IPS DF 6.9 (cell line): Measurements from ENCODE around the gene LUZP1.
"Not testable (repeated sequence)": the region's sequence is repeated elsewhere in the genome, so short reads cannot be mapped to it uniquely, and the experiment has no call there.

Experiments used
- DNase-seq: peaks from one replicate; pipeline ENCODE4 v3.0.0-alpha.2; 2013; ENCODE audit warnings: low read depth, low spot score
- H3K27ac ChIP-seq: one replicate; pipeline ENCODE4 v1.5.1; 2013; ENCODE audit warnings: low read length, control low read depth
- H3K27me3 ChIP-seq: 2 replicates; pipeline ENCODE4 v1.6.1; 2013; ENCODE audit warnings: mild to moderate bottlenecking, low read length; ENCODE audit not compliant: control insufficient read depth, insufficient read depth
- H3K36me3 ChIP-seq: 2 replicates; pipeline ENCODE4 v1.6.1; 2013; ENCODE audit warnings: low read length; ENCODE audit not compliant: control insufficient read depth, insufficient read depth
- H3K4me1 ChIP-seq: 2 replicates; pipeline ENCODE4 v1.6.1; 2013; ENCODE audit warnings: low read length; ENCODE audit not compliant: control insufficient read depth, insufficient read depth
- H3K4me3 ChIP-seq: 2 replicates; pipeline ENCODE4 v1.5.1; 2013; ENCODE audit warnings: mild to moderate bottlenecking, low read length
- H3K9me3 ChIP-seq: 2 replicates; pipeline ENCODE4 v1.6.1; 2013; ENCODE audit warnings: low read length, inconsistent platforms; ENCODE audit not compliant: control insufficient read depth, insufficient read depth
- WGBS: extraction: QIAGEN DNeasy Blood & Tissue Kit; methylation state at CpG from one replicate; pipeline ENCODE4 v1.1.7; 2013; ENCODE audit warnings: mixed read lengths, missing lambda C conversion rate; ENCODE audit not compliant: insufficient read length, insufficient coverage; 5-methylcytosine and 5-hydroxymethylcytosine counted together

The LUZP1 gene

DNA sequence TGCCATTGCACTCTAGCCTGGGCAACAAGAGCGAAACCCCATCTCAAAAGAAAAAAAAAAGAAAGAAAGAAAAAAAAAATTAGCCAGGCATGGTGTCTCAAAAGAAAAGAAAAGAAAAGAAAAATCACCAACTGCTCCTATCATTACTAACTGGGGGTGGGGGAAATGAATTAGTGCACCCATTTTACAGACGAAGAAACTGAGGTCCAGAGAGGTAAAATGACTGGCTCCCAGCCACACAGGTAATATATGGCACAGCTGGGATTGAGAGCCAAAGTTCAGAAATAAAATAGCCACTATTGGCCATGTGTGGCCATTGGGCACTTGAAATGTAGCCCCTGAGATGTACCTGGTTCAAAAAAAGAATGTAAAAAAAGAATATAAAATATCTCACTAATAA lies 39.9 kb upstream of the LUZP1 start:
- Histone ChIP-seq H3K36me3 (no peaks in the 10 kb centered on the region), H3K4me1 (no peaks in the 10 kb centered on the region), H3K27ac (no peak overlapping the region), H3K27me3 (no peaks in the 10 kb centered on the region), H3K4me3 (no peak overlapping the region), H3K9me3 (no peaks in the 10 kb centered on the region)
- no CpG with 5 or more reads among the region's 2 CpGs for WGBS
- no peak for DNase-seq

- H3K9me3 ChIP-seq, H3K36me3 ChIP-seq, H3K27ac ChIP-seq, H3K4me3 ChIP-seq, DNase-seq, H3K4me1 ChIP-seq, H3K27me3 ChIP-seq: not testable (repeated sequence)
- WGBS = no CpG with 5 or more reads among the region's 8 CpGs
Measured at GRCh38 chr1:23207733-23208132, 39.1 kb upstream of the LUZP1 start.

DNA sequence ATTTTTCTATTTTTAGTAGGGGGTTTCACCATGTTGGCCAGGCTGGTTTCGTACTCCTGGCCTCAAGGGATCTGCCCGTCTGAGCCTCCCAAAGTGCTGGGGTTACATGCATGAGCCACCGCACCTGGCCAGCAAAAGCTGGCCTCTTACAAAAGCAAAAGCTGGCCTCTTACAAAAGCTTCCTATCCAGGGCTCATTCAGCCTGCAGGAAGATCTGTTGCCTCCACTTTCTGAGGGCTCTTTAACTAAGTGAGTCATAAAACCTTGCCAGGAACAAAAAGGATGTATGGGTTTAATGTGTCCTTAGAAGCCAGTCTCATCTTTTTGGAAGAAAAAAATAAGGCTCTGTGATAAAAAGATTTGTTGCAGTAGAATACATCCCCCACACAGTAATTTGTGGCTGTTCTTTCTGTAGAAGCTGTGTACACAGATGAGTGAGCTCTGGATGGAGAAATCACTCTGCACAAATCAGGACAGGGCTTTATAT lies 33.6 kb upstream of the LUZP1 start:
- H3K36me3 ChIP-seq = no peaks in the 10 kb centered on the region
- no peaks in the 10 kb centered on the region for H3K9me3 ChIP-seq
- no peak overlapping the region for H3K4me3 ChIP-seq
- no peak overlapping the region for H3K27ac ChIP-seq
- H3K27me3 ChIP-seq = no peaks in the 10 kb centered on the region
- no peak for DNase-seq
- no peaks in the 10 kb centered on the region for H3K4me1 ChIP-seq
- WGBS = no CpG with 5 or more reads among the region's 3 CpGs

DNA sequence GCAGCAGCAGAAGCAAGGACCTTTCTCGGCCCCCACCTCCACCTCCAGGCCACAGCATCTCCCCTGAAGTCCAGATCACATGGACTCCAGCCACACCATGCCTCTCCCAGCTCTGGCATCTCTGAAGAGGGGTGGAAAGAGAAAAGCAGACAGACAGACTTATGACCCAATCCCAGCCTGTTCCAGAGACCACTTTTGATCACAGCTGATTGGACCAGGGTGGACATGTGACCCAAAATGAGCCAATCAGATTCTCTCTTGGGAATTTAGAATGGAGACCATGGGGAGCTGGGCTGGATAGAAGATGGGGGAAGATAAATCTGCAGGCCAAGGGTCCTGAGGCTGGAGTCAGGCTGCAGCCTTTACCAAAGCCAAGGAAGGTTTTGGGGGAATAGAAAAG lies 32.2 kb upstream of the LUZP1 start:
- H3K27me3 ChIP-seq = no peaks in the 10 kb centered on the region
- no peaks in the 10 kb centered on the region for H3K9me3 ChIP-seq
- no peak overlapping the region for H3K4me3 ChIP-seq
- no peak for DNase-seq
- no CpG with 5 or more reads among the region's 1 CpG for WGBS
- H3K4me1 ChIP-seq = no peaks in the 10 kb centered on the region
- no peak overlapping the region for H3K27ac ChIP-seq
- no peaks in the 10 kb centered on the region for H3K36me3 ChIP-seq

DNA sequence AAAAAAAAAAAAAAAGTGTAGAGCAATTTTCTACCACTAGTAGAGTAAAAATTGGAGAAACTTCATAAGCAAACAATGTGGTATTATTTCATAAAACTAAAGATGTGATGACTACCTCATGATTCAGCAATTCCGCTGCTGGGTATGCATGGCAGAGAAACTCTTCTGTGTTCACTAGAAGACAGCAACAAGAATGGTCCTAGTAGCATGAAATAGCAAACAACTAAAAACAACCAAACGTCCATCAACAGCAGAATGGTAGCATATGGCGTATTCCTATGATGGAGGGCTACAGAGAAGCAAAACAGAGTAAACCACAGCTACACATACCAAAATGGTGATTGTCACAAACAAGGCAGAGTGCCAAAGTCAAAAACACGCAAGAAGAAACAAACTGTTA lies 29.7 kb upstream of the LUZP1 start:
- no peaks in the 10 kb centered on the region for H3K9me3 ChIP-seq
- DNase-seq = no peak
- H3K4me3 ChIP-seq = no peak overlapping the region
- no CpG with 5 or more reads among the region's 4 CpGs for WGBS
- H3K27me3 ChIP-seq = no peaks in the 10 kb centered on the region
- H3K4me1 ChIP-seq = no peaks in the 10 kb centered on the region
- 0 out of 2 replicates have a peak, but pooled peaks cover 2% of the 10 kb centered on the region for H3K36me3 ChIP-seq
- no peak overlapping the region for H3K27ac ChIP-seq

DNA sequence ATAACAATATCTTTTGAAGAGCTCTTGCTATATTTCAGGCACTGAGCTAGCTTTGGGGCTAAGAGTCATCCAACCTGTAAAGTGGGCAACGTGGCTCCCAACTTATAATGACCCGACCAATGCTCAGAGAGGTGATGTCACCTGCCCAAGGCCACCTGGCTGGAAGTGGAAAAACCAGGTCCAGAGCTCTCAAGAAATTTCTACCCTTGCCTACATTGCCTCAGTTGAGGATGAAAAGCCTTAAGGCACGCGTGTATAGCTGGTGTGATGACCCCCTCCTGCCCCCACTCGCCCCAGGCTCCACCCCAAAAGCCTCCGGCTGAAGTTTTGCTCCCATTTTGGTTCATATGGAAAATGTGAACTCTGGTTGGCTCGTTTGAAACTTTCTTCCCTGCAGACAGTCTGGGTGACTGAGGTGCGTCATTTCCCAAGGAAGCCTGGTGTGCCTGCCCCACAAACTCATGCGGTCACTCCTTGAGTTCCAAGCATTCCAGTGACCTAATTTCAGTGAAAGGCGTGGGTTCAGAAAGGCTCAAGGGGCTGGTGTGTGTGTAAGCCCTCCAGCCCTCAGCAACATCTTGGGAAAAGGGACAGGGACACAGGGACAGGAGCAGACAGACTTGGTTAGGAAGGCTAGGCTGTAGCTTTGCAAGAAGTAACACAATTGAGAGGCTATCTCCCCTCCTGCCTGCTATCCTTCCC lies 28.1 kb upstream of the LUZP1 start:
- no CpG with 5 or more reads among the region's 10 CpGs for WGBS
- no peaks in the 10 kb centered on the region for H3K9me3 ChIP-seq
- no peaks in the 10 kb centered on the region for H3K27me3 ChIP-seq
- no peaks in the 10 kb centered on the region for H3K4me1 ChIP-seq
- H3K36me3 ChIP-seq = 0 out of 2 replicates have a peak, but pooled peaks cover 3% of the 10 kb centered on the region
- H3K27ac ChIP-seq = no peak overlapping the region
- H3K4me3 ChIP-seq = no peak overlapping the region
- DNase-seq = no peak

GRCh38 chr1:23194119-23194984 lies 25.7 kb upstream of the LUZP1 start:
- no peaks in the 10 kb centered on the region for H3K4me1 ChIP-seq
- DNase-seq = no peak
- H3K4me3 ChIP-seq = no peak overlapping the region

GRCh38 chr1:23193391-23194118 lies 24.9 kb upstream of the LUZP1 start:
- Histone ChIP-seq H3K27me3 (no peaks in the 10 kb centered on the region), H3K4me1 (no peaks in the 10 kb centered on the region), H3K9me3 (no peaks in the 10 kb centered on the region), H3K4me3 (no peak overlapping the region), H3K36me3 (0 out of 2 replicates have a peak, but pooled peaks cover 3% of the 10 kb centered on the region), H3K27ac (no peak overlapping the region)
- no peak for DNase-seq
- WGBS = no CpG with 5 or more reads among the region's 27 CpGs

More at GRCh38 chr1:23194119-23194984, 25.7 kb upstream of the LUZP1 start:
- no peaks in the 10 kb centered on the region for H3K9me3 ChIP-seq
- no peaks in the 10 kb centered on the region for H3K27me3 ChIP-seq
- no CpG with 5 or more reads among the region's 11 CpGs for WGBS
- 0 out of 2 replicates have a peak, but pooled peaks cover 3% of the 10 kb centered on the region for H3K36me3 ChIP-seq
- H3K27ac ChIP-seq = no peak overlapping the region

DNA sequence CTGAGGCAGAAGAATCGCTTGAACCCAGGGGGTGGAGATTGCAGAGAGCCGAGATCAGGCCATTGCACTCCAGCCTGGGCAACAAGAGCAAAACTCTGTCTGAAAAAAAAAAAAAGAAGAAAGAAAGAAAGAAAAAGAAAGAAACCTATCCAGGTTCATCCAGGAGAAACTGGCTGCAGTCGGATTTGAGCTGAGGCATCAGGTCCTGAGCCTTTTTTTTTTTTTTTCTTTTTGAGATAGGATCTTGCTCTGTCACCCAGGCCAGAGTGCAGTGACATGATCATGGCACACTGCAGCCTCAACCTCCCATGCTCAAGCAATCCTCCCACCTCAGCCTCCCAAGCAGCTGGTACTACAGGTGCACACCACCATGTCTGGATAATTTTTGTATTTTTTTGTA lies 22.5 kb upstream of the LUZP1 start:
- Histone ChIP-seq H3K36me3 (0 out of 2 replicates have a peak, but pooled peaks cover 3% of the 10 kb centered on the region), H3K27ac (no peak overlapping the region), H3K4me3 (no peak overlapping the region), H3K9me3 (no peaks in the 10 kb centered on the region), H3K4me1 (no peaks in the 10 kb centered on the region), H3K27me3 (no peaks in the 10 kb centered on the region)
- DNase-seq = no peak
- no CpG with 5 or more reads among the region's 3 CpGs for WGBS

- not testable (repeated sequence) for H3K27ac ChIP-seq, DNase-seq, H3K4me1 ChIP-seq, H3K9me3 ChIP-seq, H3K36me3 ChIP-seq, H3K4me3 ChIP-seq, H3K27me3 ChIP-seq
- WGBS = no CpG with 5 or more reads among the region's 13 CpGs
Measured at GRCh38 chr1:23188936-23189452, 20.3 kb upstream of the LUZP1 start.
